AML-193 (cell line): ENCODE data around the gene COL6A2.

ENCODE experiments used
- DNase-seq, 2 experiments: peaks; one replicate each; lab custom pipeline; 2025; lab: John Stamatoyannopoulos, UW

COL6A2 gene

GRCh38 chr21:46114963-46115362, 17.1 kb downstream of the COL6A2 start:
- no peak for DNase-seq

- no peak for DNase-seq
These were observed 17.7 kb downstream of the COL6A2 start for GRCh38 chr21:46115441-46116188.

- DNase-seq: no peak
These were observed 18.4 kb downstream of the COL6A2 start for GRCh38 chr21:46116189-46116775.

- DNase-seq: no peak
These were observed 19.1 kb downstream of the COL6A2 start for GRCh38 chr21:46116776-46117585.

- no peak for DNase-seq
These were observed 19.8 kb downstream of the COL6A2 start for GRCh38 chr21:46117586-46118315.

GRCh38 chr21:46118316-46119143, 20.6 kb downstream of the COL6A2 start:
- DNase-seq: no peak

GRCh38 chr21:46119144-46119636, 21.3 kb downstream of the COL6A2 start:
- DNase-seq: no peak

GRCh38 chr21:46119637-46120271, 21.8 kb downstream of the COL6A2 start:
- no peak for DNase-seq

- DNase-seq: no peak
These were observed 22.7 kb downstream of the COL6A2 start for GRCh38 chr21:46120301-46121285.

GRCh38 chr21:46121286-46122221, 23.6 kb downstream of the COL6A2 start:
- no peak for DNase-seq

GRCh38 chr21:46122237-46122671, 24.3 kb downstream of the COL6A2 start:
- DNase-seq: no peak

GRCh38 chr21:46122758-46123683, 25.1 kb downstream of the COL6A2 start:
- no peak for DNase-seq

GRCh38 chr21:46124083-46124925, 26.4 kb downstream of the COL6A2 start:
- no peak for DNase-seq

GRCh38 chr21:46124926-46125845, 27.3 kb downstream of the COL6A2 start:
- DNase-seq: no peak

GRCh38 chr21:46125846-46126301, 28.0 kb downstream of the COL6A2 start:
- no peak for DNase-seq
